Stimulated activated CD8-positive, alpha-beta memory T cell treated with anti-CD3 and anti-CD28 coated beads, Interleukin-15, amount 100 ng/mL, for 1 hour (primary cell): ENCODE measurements around the gene PTGR1.

ENCODE experiments used
- DNase-seq: peaks from one replicate; pipeline ENCODE4 v3.0.0-alpha.2; 2020; ENCODE audit warnings: low read depth

PTGR1 gene

GRCh38 chr9:111542497-111543254 lies 56.8 kb downstream of the PTGR1 start:
- DNase-seq = no peak

- no peak for DNase-seq
Observed at GRCh38 chr9:111533099-111533790, 66.2 kb downstream of the PTGR1 start.

DNA sequence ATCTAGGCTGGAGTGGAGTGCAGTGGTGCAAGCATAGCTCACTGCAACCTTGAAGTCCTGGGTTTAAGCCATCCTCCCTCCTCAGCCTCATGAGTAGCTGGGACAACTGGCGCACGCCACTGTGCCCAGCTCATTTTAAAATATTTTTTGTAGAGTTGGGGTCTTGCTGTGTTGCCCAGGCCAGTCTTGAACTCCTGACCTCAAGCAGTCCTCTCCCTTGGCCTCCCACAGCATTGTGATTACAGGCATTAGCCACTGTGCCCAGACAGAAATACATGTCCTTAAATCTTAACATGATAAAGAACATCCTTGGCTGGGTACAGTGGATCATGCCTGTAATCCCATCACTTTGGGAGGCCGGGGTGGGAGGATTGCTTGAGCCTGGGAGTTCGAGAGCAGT lies 67.7 kb downstream of the PTGR1 start:
- no peak for DNase-seq

GRCh38 chr9:111529787-111530186 lies 69.7 kb downstream of the PTGR1 start:
- DNase-seq = no peak

DNA sequence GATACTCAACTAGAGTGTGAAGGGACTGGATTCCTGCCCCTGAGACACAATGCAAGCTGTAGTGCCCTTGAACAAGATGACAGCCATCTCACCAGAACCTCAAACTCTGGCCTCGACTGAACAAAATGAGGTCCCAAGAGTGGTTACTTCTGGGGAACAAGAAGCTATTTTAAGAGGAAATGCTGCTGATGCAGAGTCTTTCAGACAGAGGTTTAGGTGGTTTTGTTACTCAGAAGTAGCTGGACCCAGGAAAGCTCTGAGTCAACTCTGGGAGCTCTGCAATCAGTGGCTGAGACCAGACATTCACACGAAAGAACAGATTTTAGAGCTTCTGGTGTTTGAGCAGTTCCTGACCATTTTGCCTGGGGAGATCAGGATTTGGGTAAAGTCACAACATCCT lies 72.1 kb downstream of the PTGR1 start:
- no peak for DNase-seq

DNA sequence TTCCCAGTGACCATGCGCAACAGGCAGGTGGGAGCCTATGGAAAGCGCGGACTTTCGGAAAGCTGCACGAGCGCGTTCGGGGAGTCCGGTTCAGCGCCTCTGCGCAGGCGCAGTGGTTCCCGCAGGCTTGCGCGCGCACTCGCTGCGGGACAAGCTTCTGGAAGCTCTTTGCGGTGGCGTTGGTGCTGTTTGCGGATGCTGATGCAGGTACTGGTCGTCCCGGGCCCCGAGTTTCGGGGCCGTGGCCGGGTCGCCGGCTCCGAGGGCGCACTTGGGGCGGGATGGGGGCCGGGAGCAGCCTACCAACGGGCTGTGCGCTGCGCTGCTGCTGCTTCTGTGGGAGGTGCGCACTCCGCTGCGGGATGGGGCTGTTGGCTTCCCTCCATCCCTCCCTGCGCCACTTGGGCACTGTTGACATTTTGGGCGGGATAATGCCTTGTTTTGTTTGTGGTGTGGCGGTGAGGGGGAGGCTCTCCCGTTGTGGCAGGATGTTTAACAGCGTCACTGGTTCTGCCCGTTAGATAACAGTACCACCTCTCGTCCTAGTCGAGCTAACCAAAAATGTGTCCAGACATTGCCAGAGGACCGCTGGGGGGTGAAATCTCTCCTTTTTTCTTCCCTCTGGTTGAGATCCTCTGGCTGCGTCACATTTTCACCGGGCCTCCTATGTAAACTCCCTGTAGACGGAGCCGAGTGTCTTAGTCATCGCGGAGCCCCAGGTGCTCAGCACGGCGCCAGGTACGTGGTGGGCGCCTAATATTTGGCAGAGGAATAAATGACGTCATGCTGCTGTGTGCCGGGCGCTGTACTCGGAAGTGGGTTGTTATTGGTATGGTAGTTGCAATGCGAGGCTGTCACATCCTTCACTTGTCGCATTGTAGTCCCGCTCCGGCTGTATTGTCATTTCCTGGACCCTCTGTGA lies 74.1 kb downstream of the PTGR1 start, which contains the start of gene ZNF483:
Gene ZNF483, plus strand, starts transcription at position 124 of the 922 bp plus-strand sequence. CDS start 2,217 bp downstream, outside the sequence.
- DNase-seq = peak; percentile 45

- no peak for DNase-seq
Observed at GRCh38 chr9:111524731-111525055, 74.8 kb downstream of the PTGR1 start.

- DNase-seq = no peak
Observed at GRCh38 chr9:111516061-111516465, 83.4 kb downstream of the PTGR1 start.

DNA sequence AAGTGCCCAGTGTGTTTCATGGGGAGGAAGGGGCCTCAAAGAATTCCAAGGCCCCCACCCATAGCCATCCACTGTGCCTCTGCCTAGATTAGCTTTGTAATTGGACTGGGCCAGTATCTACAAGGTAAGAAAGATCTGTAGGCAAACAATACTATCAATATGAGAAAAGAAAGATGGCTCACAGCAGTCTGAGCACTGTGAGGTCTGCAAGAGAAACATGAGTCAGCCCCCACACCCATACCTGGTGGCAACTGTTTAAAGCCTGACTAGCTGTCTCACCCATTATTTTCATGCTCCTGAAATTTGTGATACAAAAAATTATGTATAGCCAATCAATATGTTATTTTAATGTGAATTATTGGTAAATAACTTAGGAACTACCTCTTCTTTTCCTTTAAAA lies 84.5 kb downstream of the PTGR1 start:
- DNase-seq = no peak
